ENCODE measurements around the gene OVOL3.

- no peak for TF ChIP-seq POLR2AphosphoS5 (IDR thresholded peaks at IDR 0.05; ENCODE audit: low read depth)
- TF ChIP-seq, protein P1, sequence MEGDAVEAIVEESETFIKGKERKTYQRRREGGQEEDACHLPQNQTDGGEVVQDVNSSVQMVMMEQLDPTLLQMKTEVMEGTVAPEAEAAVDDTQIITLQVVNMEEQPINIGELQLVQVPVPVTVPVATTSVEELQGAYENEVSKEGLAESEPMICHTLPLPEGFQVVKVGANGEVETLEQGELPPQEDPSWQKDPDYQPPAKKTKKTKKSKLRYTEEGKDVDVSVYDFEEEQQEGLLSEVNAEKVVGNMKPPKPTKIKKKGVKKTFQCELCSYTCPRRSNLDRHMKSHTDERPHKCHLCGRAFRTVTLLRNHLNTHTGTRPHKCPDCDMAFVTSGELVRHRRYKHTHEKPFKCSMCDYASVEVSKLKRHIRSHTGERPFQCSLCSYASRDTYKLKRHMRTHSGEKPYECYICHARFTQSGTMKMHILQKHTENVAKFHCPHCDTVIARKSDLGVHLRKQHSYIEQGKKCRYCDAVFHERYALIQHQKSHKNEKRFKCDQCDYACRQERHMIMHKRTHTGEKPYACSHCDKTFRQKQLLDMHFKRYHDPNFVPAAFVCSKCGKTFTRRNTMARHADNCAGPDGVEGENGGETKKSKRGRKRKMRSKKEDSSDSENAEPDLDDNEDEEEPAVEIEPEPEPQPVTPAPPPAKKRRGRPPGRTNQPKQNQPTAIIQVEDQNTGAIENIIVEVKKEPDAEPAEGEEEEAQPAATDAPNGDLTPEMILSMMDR (IDR thresholded peaks at IDR 0.05; ENCODE audit: insufficient read depth, low read length) = no peak
Observed at GRCh38 chr19:36093687-36094086, 17.3 kb upstream of the OVOL3 start.

All from HL-60 (cell line).